Mammary epithelial cell (primary cell): ENCODE results near the gene FAM32A.

Experiments used
- EZH2 ChIP-seq: IDR thresholded peaks from 2 replicates; pipeline ENCODE4 v1.6.1; 2012; ENCODE audit warnings: low read length, inconsistent platforms, borderline replicate concordance
- TF ChIP-seq, protein P1 (sequence below), 2 donors: IDR thresholded peaks in 1 of 2; conservative IDR thresholded peaks in 1 of 2; 2 replicates each; pipeline ENCODE4 v1.5.1; 2011 to 2012; ENCODE audit warnings: inconsistent platforms in 2 of 2, low read length in 2 of 2, mild to moderate bottlenecking in 2 of 2, control low read depth in 1 of 2, low read depth in 1 of 2; ENCODE audit not compliant: insufficient read depth in 1 of 2; ENCODE audit errors: extremely low read depth in 1 of 2

- TF ChIP-seq, protein P1, sequence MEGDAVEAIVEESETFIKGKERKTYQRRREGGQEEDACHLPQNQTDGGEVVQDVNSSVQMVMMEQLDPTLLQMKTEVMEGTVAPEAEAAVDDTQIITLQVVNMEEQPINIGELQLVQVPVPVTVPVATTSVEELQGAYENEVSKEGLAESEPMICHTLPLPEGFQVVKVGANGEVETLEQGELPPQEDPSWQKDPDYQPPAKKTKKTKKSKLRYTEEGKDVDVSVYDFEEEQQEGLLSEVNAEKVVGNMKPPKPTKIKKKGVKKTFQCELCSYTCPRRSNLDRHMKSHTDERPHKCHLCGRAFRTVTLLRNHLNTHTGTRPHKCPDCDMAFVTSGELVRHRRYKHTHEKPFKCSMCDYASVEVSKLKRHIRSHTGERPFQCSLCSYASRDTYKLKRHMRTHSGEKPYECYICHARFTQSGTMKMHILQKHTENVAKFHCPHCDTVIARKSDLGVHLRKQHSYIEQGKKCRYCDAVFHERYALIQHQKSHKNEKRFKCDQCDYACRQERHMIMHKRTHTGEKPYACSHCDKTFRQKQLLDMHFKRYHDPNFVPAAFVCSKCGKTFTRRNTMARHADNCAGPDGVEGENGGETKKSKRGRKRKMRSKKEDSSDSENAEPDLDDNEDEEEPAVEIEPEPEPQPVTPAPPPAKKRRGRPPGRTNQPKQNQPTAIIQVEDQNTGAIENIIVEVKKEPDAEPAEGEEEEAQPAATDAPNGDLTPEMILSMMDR (conservative IDR thresholded peaks at IDR 0.05 in 1 of 2, IDR thresholded peaks at IDR 0.05 in 1 of 2; ENCODE audit: extremely low read depth in 1 of 2, insufficient read depth in 1 of 2, low read depth in 1 of 2, low read length in 2 of 2) = no peak
- TF ChIP-seq EZH2 = no peak
Observed at GRCh38 chr19:16190736-16191135, 5.5 kb downstream of the FAM32A start.
